Epidermal melanocyte (primary cell): ENCODE data around the gene GGTA1.
"Not testable (repeated sequence)": the region's sequence is repeated elsewhere in the genome, so short reads cannot be mapped to it uniquely, and the experiment has no call there.

ENCODE experiments used
- DNase-seq: peaks from one replicate; pipeline ENCODE4 v3.0.0; 2011; ENCODE audit warnings: low spot score; ENCODE audit not compliant: insufficient read length

GGTA1 gene

DNA sequence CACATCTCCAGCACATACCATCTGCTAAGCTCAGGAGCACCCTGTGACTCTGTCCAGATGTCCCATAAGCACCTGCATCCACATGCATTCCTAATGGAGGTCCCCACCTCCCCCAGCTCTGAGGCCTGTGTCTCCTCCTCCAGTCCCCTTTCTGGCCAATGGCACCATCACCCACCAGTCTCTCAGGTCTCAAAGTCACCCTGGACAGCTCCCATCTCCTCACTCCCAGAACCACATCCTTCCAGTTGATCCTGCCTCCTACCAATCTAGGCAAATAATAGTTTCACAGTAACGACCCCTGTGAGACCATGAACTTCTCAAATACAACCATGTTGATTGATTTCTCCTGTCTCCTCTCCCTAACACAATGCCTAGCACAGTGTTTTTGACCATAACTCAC is 40.1 kb downstream of the GGTA1 start:
- DNase-seq, result no peak

DNA sequence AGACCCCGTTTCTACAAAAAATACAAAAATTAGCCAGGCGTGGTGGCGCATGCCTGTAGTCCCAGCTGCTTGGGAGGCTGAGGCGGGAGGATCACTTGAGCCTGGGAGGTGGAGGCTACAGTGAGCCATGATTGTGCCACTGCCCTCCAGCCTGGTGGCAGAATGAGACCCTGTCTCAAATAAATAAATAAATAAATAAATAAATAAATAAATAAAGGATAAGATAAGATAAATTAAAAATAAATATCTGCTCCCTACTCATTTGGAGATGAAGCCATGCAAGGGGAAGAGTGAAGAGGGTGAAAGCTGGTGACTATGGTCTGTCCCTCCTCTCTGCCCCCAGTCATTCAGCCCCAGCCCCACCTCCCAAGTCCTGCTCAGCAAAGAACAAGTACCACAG is 41.2 kb downstream of the GGTA1 start:
- DNase-seq, result not testable (repeated sequence)

DNA sequence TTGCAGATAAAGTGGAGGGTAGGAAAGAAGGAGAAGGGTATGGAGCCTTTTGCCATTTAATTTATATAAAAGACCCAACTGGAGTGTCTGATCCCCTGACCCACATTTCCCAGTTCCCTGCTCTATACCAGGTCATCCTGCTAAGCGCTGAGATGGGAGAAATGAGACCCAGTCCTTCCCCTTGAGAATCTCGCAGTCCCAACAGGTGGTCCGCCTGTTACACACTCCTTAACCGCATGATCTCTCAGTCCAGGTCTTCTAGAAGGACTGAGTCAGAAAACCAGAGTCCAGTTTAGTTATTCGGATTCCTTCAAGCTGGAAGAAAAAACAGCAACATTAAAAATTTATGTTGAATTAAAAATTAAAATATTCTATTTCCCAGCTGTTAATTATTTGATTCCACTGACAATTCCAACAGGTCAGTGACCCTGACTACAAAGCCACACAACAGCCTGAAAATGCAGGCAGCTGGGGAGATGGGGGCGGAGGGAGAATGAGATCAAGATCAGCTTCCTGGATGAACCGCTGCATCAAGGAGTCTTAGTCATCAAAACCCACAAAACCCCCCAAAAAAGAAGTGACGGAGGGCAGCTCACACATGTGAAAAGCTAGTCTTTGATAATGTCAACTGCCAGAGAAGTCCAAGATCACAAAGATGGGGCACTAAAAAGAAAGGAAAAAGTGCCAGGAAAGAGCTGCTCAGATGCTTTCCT is 44.0 kb downstream of the GGTA1 start:
- DNase-seq, result no peak

DNA sequence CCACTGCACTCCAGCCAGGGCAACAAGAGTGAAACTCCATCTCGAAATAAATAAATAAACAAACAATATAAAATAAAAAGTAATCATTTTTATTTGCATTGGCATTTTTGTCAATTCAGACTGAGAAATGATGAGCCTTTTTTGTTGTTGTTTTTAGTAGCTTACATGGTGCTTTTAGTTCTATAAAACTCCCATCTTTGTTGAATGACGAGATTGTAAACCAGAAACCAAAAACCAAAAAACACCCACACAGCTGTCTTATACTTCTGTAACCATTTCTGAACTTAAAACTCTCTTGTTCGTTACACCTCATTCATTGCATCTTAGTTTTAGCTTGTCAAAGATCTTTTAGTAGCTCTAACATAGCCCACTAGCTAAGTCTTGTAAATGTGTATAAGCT is 44.7 kb downstream of the GGTA1 start:
- DNase-seq, result no peak

DNA sequence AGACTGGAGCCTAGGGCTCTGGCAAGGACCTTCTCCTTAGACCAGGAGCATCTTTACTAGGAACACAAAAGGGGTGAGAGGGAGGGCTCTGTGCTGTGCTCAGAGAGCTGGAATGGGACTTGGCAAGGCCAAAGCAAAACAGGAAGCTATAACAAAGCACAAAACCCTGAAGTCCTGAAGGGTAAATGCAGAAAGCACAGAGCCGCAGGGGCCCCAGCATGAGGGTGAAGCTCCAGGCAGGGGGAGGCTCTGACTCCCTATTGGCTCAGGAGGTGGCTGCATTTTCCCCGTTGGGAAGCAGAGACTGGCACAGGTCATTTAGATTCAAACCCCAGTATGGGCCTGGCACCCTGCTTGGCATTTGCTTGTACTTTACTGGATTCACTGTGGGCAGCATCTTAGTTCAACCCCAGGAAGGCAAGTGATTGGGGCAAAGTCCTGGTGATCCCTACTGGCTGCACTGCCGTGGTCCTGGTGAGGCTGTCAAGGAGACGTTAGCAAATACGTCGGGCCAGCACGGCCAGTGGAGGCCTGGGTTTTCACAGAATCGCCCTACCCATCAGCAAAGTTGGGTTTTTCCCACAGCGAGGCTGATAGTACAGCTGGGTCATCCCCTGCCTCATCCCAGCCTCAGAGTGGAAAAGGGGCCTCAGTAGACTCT is 46.3 kb downstream of the GGTA1 start:
- no peak for DNase-seq

DNA sequence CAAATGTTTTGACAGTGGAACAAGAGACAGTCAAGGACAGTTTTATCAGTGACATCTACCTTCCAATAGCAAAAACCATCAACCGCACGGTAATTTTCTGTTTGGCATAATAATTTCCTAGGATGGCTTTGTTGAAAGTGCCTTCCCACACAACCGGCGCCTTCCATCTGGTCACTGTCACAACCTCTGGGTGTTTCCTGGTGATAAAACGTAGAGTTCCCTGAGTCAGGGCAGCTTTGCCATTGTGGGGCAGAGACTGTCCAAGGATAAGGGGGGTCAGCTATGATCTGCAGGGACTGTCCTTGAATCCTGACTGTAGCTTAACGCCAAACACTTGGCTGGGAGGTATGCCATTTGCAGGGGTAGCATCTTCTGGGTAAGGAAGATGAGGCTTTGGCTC is 47.6 kb downstream of the GGTA1 start:
- DNase-seq, result no peak

DNA sequence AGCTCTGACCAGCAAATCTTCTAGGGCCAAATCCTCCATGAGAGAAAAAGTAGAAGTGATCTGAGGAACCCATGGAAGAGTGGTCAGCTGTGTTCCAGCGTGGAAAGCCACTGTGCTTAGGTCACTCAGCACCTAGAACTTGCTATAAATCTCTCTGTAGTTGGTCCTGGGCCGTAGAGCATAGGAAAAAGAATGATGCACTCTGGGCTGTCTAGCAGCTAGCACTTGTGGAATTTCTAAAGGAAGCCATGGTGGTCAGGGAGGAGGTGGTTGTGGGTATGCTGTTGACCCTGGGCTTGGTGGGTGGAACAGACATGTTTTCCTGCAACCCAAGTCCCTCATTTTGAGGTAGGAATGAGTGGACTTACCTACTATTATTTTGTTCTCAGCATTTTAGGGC is 48.1 kb downstream of the GGTA1 start:
- DNase-seq, result no peak

DNA sequence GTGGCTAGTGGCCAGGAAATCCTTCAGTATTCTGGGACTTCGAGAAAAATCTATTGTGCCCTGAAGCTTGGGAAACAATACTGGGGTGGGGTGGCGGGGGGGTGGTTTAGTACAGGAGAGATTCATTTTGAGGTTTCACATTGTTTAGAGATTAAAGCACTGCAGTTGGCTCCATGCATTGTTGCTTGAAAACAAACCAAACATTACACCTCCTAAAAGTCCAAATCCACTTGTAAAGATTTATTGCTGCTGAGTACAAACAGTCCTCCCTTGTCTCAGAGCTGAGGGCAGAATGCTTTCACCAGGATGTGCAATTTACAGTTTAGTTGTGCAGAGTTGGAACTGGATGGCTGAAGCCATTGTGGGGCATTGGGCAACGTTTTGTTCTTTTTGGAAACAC is 49.4 kb downstream of the GGTA1 start:
- DNase-seq, result peak; percentile 32

DNA sequence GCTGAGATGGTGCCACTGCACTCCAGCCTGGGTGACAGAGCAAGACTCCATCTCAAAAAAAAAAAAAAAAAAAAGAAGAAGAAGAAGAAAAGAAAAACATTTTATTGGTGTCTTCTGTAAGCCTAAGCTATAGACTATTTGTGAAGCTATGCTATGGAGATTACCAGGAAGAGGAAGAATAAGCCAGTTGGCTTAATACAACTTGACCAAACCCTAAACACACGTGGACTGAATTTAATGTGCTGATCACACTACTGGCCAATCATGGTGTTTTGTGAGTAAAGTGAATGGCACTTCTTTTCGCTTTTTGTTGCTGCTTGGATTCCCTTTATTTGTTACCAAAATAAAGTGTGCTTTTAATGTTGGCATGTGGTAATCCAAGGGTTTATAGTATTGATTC is 49.9 kb downstream of the GGTA1 start:
- DNase-seq, result no peak

DNA sequence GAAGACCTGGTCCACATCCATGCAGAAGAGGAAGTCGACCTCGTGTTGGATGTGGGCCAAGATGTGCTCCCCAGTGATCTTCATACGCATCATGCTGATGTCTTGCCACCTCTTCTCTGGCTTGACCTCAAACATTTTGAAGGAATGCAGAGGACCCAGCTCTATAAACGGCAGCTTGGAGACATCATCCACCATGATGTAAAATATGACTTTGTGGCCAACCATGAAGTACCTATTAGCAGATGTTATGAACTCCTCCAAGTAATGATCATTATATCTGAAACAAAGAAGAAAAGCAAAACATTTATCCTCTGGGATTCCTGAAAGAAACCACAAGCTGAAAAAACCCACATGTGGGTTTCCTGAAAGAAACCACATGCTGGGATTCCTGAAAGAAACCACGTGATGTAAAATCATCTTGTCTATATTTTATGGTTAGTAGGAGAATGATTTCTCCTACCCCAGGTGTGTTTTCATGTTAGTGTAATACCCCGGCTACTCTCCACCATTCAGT is 52.3 kb downstream of the GGTA1 start:
- peak; percentile 34 for DNase-seq

DNA sequence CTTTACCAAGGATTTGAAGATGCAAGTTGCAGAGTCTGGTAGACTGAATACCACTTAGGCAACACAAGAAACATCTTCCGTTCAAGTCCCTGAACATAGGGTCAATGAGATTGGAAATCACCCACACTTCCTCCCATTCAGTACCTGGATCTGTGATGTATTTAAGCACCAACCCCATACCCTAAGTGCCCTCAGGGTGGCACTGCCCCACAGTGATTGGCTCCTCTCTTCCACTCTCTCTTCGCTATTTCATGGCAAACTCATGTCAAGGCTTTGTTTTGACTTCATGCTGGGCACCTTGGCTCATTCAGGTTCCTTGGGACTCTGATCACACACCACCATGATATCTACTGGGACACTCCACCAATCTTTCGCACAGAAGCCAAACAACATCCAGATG is 53.7 kb downstream of the GGTA1 start:
- no peak for DNase-seq

DNA sequence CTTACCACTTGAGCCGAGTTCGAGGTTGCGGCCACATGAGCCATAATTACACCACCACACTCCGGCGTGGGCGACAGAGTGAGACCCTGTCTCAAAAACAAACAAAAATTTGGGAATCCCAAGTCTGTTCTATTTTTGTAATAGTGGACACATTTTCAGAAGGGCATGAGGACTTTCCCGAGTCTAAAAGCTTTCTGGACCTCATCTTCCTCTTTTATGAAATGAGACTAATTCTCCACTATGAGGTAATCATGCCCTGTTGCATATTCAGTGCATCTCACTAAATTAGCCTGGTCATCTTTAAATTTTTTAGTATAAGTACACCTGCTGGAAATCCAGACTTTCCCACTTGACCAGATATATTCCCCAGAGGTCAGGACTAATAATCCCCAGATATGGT is 55.7 kb downstream of the GGTA1 start:
- no peak for DNase-seq

DNA sequence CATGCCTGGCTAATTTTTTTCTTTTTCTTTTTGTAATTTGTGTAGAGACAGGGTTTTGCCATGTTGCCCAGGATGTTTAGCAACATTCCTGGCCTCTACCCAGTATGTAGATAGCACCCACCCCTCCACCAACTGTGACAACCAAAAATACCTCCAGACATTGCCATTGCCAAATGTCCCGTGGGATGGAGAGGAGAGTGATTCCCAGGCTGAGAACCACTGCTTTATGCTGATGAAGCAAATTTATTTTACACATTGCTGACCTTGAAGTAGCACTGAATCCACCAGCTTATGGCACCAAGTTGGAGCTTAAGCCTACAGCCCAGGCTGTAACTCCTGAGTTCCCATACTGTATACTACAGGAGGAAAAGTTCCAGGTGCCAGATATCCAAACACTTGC is 58.5 kb downstream of the GGTA1 start:
- no peak for DNase-seq

DNA sequence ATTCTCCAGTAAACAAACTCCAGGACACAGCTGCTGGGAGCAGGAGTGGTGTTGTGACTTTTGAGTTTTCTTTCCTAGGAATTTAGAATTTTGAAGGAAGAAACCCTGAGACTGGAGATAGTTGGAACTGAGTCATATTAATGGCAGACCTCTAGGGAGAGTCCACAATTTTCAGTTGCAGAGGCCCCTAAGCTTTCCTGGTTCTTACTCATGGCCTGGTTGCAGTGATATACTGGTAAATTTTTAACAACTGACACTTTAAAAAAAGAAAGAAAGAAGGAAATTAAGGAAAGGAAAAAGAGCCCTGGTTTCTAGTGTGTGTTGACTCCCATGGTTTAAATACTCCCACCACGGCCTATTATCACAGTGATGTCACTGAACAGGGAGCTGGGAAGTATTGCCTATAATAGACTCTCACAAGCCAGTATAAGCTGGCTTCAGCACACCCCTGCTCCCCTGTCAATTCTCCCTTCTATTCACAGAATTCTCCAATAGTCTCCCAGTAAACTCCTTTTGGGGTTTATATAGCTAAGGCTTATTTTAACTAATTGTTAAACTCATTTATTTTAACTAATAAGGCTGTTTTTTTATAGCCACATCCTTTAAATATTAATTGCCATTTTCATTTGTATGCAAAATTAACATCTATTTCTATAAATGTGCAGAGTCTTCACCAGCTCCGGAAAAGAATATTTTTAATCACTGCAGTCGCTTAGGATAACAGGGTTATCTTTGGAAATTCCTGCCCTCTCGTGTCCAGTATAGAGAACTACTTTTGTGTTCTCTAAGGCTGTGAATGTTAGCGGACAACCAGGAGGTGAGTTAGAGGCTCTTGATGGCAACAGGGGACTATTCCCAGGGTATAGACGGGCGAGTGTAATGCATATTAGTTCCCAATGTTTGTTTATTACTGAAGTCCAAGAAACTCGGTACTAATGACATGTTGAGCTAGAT is 59.7 kb downstream of the GGTA1 start:
- no peak for DNase-seq

DNA sequence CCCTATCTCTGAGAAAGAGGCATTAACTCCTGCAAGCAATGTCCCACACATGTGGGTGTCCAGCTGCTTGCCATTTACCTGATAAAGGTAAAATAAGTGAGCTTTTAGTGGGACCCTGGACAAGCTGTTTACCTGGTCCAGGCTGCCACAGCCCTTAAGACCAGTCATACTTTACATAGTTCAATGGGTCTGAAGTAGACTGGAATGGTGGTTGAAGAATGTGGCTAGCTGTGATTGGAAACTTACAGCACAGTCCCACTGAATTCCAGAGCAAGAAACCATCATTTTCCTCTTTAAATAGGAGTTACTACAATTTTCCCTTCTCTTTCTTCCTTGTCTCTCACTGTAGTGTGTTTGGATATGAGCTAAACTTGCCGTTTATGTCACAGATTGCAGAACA is 60.6 kb downstream of the GGTA1 start:
- DNase-seq, result no peak

DNA sequence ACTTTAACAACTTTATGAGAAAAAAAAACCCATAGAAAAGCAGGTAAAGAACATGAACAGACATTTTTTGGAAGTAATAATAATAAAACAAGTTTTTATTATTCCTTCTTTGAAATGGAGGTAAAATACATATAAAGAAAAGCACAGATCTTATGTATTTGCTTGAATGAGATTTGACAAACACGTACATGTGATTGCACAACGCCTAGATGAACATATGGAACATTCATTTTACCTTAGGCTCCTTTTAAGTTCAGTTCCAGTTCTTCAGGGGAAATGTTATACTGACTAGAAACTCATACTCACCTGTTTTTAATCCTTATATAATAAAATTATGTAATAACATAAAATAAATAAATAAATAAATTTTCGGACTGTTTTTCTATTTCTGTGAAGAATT is 61.8 kb downstream of the GGTA1 start:
- DNase-seq, result no peak

DNA sequence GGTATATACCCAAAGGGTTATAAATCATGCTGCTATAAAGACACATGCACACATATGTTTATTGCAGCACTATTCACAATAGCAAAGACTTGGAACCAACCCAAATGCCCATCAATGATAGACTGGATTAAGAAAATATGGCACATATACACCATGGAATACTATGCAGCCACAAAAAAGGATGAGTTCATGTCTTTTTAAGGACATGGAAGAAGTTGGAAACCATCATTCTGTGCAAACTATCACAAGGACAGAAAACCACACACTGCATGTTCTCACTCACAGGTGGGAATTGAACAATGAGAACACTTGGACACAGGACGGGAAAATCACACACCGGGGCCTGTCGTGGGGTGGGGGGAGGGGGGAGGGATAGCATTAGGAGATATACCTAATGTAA is 62.6 kb downstream of the GGTA1 start:
- DNase-seq, result not testable (repeated sequence)

DNA sequence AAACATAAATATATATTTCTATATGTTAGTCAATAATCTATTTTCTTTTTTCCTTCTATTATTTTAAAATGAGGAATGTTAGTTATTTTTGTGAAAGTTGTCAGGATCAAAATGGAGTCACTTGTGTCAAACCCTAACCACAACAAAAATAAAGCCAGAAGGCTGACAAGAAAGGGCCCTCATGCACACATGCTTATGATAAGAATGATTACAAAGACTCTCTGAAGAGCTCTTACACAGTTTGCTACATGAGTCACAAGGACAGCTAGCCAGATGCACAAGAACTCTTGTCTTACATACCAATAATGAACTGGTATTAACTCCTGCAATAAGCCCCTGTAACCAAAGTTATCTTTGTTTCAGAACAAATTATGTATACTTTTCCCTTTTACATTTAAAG is 64.7 kb downstream of the GGTA1 start:
- DNase-seq, result no peak

DNA sequence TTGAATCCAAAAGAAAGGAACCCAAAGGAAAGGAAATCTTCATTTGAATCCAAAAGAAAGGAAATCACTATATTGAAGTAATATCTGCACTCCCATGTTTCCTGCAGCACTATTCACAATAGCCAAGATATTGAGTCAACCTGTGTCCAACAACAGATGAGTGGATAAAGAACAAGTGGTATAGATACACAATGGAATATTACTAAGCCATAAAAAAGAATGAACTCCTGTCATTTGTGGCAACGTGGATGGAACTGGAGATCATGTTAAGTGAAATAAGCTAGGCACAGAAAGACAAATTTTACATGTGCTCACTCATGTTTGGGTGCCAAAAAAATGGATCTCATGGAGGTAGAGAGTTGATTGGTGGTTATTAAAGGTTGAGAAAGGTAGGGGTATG is 71.7 kb downstream of the GGTA1 start:
- no peak for DNase-seq

DNA sequence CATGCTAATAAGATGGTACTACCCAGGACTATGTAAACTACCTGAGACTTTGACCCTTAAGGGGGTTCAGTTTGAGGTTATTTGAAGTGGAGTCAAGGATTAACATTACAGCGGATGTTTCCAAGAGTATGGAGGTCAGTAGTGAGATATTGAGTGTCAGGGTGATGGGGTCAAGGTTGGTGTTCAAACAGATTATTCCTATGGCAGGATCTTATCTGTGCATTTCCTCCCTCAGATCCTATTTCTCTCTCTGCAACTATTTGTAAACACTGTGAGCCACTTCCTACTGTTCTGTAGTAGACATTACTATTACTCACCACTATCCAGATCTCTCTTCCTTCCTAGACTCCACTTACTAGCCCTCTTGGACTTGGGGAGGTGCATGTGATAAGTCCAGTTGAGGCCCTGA is 75.6 kb downstream of the GGTA1 start:
- DNase-seq, result no peak

DNA sequence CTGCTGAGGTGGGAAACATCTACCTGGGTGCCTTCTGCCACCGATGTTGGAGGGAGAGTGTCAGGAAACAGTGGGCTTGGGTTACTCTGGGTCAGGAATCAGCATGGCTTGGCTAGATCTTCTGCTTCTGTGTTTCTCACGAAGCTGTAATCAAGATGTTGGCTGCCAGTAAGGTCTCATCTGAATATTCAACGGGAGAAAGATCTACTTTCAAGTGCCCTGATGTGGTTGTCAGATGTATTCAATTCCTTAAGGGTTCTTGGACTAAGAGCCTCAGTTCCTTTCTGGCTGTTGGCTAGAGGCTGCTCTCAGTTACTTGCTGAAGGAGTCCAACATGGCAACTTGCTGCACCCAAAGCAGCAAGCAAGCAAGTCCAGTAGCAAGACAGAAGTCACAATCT is 87.7 kb downstream of the GGTA1 start:
- no peak for DNase-seq

DNA sequence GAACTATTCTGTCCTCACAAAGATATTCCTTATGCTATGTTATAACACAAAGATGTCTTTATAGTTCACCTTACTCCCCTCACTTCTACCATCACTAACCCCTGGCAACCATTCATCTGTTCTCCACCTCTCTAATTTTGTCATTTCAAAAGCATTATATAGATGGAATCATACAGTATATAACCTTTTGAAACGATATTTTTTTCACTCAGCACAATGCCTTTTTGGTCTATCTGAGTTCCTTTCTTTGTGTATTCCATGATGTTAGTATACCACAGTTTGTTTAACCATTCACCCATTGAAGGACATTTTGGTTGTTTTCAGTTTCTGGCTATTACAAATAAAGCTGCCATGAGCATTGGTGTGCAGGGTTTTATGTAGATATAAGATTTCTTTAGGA is 93.7 kb downstream of the GGTA1 start:
- DNase-seq, result no peak
